Measurements from ENCODE around the gene WDR48.

Gene WDR48

DNA sequence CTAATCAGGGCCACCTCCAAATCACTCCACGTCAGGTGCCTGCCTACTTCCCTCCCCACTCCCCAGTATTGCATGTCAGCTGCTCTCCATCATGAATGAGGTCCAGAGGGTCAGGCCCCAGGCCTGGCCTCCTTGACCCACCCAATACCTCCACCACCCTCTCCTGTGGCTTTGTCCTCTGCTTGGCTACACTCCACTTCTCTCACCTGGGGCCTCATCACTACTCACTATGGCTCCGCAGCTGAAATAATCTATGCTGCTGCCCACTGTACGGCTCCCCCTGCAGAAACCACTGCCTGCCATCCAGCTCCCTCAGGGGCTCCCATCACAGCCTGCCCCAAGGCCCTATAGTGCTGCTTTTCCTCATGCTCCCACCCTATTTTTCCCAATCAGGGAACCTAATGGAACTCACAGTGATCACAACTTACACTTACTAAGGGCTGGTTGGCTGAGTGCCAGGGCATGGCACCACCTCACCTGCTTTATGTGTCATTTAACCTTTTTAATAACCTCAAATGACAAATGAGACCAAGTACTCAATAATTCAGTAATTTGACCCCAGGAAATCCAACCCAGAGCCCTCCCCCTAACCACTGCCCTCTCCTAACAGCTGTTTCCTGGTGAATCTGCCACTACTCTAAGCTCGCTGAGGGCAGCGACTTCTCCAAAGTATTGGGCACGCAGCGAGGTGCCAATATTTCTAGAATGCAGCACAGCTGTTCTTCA lies 53.3 kb downstream of the WDR48 start:
- H3K4me3 ChIP-seq (replicated peaks; ENCODE audit: low read depth, low read length): no peak overlapping the region
- no peak for TF ChIP-seq CTCF (IDR thresholded peaks at IDR 0.05; ENCODE audit: low read length, missing control alignments)
- no peak for DNase-seq (ENCODE audit: low read depth)

DNA sequence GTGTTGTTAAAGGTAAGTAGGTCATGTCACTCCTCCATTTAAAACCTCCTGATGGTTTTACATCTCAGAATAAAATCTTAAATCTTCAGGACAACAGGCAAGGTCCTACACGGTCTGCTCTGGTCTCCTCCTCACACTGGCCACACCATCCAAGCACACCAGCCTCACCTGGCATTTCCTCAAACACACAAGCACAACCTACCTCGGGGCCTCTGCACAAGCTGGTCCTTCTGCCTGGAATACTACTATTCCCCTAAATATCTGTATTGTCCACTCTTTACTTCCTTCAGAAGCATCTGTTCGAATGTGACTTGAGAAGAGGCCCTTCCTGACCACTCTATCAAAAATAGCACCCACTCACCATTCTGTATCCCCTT lies 53.9 kb downstream of the WDR48 start:
- peak overlapping the region; percentile 90 for H3K4me3 ChIP-seq (replicated peaks; ENCODE audit: low read depth, low read length)
- DNase-seq (ENCODE audit: low read depth): no peak
- no peak for TF ChIP-seq CTCF (IDR thresholded peaks at IDR 0.05; ENCODE audit: low read length, missing control alignments)

- peak; percentile 50 for DNase-seq (ENCODE audit: low read depth)
- H3K4me3 ChIP-seq (replicated peaks; ENCODE audit: low read depth, low read length): peak overlapping the region; percentile 90
- TF ChIP-seq CTCF (IDR thresholded peaks at IDR 0.05; ENCODE audit: low read length, missing control alignments): no peak
Observed at GRCh38 chr3:39106281-39106811, 54.5 kb downstream of the WDR48 start.

- H3K4me3 ChIP-seq (replicated peaks; ENCODE audit: low read depth, low read length): peak overlapping the region; percentile 90
- DNase-seq (ENCODE audit: low read depth): peak; percentile 49
- no peak for TF ChIP-seq CTCF (IDR thresholded peaks at IDR 0.05; ENCODE audit: low read length, missing control alignments)
Observed at GRCh38 chr3:39106851-39107387, 55.1 kb downstream of the WDR48 start.

GRCh38 chr3:39107388-39108199 lies 55.8 kb downstream of the WDR48 start, which contains the start of the genes GORASP1 and TTC21A:
Gene GORASP1, minus strand, starts transcription at chr3:39107627. Its CDS starts 86 bp downstream, at chr3:39107541.
Gene TTC21A, plus strand, starts transcription at chr3:39107680. Its CDS starts 158 bp downstream, at chr3:39107838.
- peak; percentile 88 for DNase-seq (ENCODE audit: low read depth)

More at GRCh38 chr3:39107388-39108199, 55.8 kb downstream of the WDR48 start, which contains the start of the genes GORASP1 and TTC21A:
- TF ChIP-seq CTCF (IDR thresholded peaks at IDR 0.05; ENCODE audit: low read length, missing control alignments): no peak
- H3K4me3 ChIP-seq (replicated peaks; ENCODE audit: low read depth, low read length): peak within 1 kb of the TSS; percentile 90

Data from fibroblast of pulmonary artery (primary cell).